HepG2 (cell line): ENCODE measurements around the gene ARHGAP4.

Source experiments
- EZH2 ChIP-seq: conservative IDR thresholded peaks from 2 replicates; pipeline ENCODE4 v1.6.1; 2012; ENCODE audit warnings: mild to moderate bottlenecking, low read depth, low read length, moderate library complexity
- NFYB ChIP-seq: sonication (generic); formaldehyde crosslinking; IDR thresholded peaks from 2 replicates; pipeline ENCODE4 v1.4.0; 2020; ENCODE audit warnings: missing genetic modification reagents
- POLR2A ChIP-seq, 2 experiments: IDR thresholded peaks; 2 replicates each; pipeline ENCODE4 v1.6.1; 2011; ENCODE audit warnings: low read depth in 2 of 2, low read length in 2 of 2, mild to moderate bottlenecking in 1 of 2, moderate library complexity in 1 of 2; ENCODE audit not compliant: insufficient read depth in 1 of 2
- ZNF510 ChIP-seq: sonication (generic); formaldehyde crosslinking; IDR thresholded peaks from 2 replicates; pipeline ENCODE4 v1.4.0; 2020; ENCODE audit warnings: low read depth, mild to moderate bottlenecking, missing genetic modification reagents
- ZZZ3 ChIP-seq: sonication (generic); formaldehyde crosslinking; IDR thresholded peaks from 2 replicates; pipeline ENCODE4 v1.4.0; 2020; ENCODE audit warnings: missing genetic modification reagents, mild to moderate bottlenecking, borderline replicate concordance

GRCh38 chrX:153969904-153970356 lies 43.9 kb upstream of the ARHGAP4 start:
- TF ChIP-seq POLR2A (IDR thresholded peaks at IDR 0.05; ENCODE audit: insufficient read depth in 1 of 2, low read depth in 2 of 2, low read length in 2 of 2) (no peak), NFYB (CRISPR knock-in tag) (no peak), EZH2 (no peak), ZZZ3 (CRISPR knock-in tag) (no peak), ZNF510 (CRISPR knock-in tag) (no peak)
